GM03348 (cell line): Measurements from ENCODE around the gene AGAP3.

Experiments used
- DNase-seq: peaks from one replicate; pipeline ENCODE4 v3.0.0; 2012; ENCODE audit warnings: low spot score

Gene AGAP3

DNA sequence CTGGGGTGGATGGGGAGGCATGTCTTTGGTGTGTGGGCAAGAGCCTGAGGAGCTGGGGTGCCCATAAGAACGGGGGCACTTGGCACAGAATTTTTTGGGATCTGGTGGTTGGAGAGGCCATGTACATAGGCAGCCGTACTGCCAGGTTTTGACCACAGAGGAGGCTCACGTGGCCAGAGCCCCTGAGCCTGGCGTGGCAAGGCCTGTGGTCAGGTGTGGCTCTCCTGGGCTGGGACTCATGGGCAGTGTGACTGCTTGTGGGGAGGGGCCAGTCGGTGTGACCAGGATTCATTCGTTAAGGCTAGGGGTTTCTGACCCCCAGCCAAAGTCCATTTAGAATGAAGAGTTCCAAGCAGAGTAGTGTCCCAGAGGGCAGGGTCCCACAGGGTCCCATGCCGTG is 38.2 kb downstream of the AGAP3 start:
- DNase-seq, result no peak

DNA sequence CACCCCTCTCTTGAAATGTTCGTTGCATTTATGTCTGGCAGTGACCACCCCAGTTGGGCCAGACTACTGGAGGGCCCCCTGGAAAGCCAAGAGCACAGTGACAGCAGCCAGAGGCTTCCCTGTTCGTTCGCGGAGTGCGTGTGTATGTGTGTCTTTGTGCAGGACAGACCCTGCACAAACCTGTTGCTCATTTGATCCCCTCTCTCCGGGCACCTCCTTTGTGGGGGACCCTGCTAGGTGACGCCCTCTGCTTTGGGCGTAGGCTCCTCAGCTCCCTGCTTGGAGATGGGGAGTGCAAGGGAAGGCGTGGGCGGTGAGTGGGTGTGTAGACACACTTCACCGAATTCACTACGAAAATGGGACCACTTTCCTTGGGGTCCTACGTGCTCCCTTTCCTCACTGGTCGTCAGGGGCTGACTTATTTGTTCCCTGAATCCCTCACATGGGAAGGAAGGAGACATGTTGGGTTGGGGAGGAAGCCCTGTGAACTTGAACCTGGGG is 38.7 kb downstream of the AGAP3 start:
- no peak for DNase-seq

DNA sequence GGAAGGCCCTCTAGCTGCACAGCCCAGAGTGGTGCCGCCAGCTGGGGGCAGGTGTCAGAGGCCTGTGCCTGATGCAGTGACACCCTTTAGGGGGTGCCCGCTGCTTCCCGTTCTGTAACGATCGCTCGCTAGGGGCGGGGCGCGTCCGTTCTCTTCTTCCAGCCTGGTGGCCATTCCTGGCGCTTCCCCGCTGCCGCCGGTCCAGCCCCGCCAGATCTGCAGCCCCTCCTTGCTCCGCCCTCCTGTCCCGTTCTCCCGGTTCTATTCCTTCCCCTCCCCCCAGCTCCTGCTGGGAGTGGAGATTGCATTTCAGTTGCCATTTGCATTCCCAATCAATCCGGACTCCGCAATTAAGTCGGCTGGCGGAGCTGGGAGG is 39.2 kb downstream of the AGAP3 start:
- DNase-seq, result peak; percentile 32

DNA sequence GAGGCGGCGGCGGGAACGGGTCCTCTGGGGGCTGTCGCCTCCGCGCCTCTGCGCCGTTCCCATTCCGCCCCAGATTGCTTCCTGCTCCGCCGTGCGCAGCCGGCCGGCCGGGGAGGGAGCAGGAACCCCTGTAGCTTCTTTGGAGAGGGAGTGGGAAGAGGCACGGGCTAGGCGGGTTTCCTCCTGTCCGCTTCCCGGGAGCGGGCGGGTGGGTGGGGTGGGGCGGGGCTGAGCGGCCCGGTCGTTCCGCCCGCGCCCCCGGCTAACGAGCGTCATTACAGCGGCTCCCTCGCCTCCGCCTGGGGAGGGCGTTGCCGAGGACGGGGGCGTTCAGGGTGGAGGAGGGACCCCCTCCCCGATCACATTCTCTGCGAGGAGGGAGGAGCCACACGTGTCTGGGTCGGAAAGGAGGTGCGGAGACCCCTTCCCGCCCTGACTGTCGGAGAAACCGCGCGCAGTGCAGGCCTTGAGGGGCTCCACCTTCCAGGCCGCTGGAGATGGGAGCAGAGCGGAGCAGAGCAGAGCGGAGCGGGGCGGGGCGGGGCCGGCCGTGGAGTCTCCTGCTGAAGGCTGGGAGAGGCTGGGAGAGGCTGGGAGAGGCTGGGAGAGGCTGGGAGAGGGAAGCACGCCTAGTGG is 39.7 kb downstream of the AGAP3 start:
- peak; percentile 29 for DNase-seq

DNA sequence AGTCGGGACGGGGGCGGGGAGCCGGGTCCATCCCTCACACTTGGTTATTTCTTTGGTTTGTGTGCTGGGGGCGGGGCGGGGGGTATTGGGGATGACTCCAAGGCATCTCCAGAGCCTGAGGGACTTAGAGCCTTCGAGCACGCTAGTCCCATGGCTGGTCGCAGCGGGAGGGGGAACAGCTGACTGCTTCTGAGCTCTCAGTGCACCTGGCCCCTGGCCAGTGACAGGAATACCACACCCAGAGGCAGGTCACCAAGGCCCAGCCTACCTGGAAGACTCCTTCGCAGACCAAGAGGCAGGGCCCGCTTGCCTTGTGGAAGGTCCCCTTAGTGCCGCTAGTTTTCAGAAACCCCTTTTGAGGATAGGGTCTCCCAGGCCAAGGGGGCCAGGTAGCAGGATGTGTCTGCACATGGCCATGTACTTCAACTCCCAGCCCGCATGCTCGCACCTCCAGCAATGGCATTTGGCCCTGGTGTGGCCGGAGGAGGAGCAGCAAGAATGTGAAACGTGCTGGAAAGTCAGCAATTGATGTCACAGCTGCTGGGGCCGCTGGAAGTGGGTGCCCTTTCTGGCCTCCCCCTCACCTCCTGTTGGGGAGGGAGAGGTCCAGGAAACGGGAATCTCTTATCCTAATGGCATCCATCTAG is 40.3 kb downstream of the AGAP3 start:
- no peak for DNase-seq

DNA sequence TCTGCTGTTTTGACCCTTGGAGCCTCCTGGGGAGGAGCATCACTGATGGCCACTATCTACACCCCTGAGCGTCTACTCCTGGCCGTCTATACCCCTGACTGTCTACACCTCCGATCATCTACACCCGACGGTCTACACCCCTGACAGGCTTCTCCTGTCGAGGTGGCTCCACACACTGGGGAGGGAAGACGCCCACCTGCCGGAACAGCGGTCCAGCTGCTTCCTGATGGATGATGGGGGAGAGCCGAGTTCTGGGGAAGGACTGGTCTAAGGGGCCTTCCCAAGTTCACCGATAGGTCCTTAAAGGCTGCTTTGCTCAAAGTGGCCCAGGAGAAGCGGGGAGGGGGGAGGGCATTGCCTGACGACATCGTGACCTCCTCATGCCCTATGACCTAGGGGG is 41.9 kb downstream of the AGAP3 start:
- DNase-seq, result no peak

DNA sequence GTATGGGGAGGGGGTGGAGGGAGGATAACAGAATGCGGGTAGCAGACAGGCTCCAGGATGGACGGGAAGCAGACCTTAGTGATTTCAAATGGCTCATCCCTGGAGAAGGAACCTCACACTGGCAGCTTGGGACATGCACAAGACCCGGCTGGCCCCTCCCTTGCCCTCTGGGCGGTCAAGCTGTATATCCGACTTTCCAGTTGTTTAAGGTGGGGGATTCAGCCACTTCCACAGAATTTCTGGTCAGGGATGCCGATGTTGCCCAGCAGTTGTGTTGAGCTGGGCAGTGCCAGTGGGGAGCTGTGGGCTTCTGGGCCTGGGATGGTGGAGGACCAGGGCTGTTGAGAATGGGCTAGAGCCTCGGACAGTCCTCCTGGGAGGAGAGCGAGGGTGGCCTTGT is 42.4 kb downstream of the AGAP3 start:
- DNase-seq, result no peak

DNA sequence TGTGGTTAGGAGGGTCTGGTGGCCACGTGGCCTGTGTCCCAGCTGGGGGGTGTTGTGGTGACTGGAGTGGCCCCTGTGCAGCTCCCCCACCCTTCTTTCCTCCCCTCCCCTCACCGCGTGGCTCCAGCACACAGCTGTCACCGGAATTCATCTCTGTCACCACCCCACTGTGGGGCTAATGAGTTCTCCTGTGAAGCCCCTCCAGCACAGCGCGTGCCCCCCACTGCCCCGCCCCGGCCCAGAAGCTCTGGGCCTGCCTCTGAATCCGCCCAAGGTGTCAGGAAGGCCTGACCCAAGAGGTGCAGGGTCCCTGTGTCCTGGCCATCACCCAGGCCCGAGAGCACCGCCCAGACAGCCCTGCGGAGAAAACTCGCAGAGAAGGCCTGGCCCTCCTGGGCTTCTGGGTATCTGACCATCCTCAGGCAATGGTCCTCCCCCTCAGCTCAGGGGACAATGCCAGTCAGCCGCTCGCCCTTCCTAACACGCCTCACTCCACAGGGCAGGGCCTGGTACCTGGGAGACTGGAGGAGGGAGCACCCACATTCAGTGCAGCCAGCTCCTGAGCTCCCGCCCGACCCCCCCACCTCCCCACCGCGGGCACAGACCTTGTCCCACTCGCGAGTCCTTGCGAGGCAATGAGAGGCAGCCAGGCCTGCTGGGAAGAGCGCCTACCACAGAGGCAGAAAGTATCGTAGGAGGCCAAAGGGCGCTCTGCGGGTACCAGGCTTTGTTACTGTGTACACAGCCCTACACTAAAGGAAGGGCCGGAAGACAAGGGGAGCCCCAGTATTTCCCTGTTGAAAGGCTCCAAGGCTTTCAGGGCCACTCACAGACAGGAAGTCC is 43.1 kb downstream of the AGAP3 start:
- no peak for DNase-seq

DNA sequence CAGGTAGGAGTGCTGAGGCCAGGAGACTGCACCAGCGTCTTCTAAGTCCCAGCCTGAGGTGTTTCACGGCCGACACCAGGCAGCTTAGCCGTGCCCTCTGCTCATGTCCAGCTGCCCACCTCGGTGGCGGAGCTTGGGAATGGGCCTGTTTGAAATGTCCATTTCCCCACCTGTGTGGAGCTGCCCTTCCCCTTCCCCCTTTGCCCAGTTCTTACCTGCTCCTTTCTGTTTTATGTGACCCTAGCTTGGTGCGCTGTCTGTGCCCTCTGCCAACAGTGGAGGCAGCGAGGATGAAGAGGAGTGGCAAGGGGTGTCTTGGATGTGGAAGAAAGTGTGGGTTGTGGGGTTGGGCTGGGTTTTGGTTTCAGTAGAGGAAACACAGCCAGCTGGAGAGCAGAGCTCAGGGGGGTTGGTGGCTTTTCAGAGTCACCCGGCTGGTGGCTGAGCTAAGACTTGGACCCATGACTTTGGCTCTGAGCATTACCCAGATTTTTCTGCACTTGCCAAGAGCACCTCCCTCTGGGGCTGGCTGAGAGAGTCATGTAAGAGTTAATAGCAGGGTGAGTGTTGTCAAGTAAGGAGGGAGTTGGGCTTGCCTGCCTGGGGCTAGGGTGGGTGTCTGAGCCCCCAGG is 43.8 kb downstream of the AGAP3 start:
- no peak for DNase-seq

DNA sequence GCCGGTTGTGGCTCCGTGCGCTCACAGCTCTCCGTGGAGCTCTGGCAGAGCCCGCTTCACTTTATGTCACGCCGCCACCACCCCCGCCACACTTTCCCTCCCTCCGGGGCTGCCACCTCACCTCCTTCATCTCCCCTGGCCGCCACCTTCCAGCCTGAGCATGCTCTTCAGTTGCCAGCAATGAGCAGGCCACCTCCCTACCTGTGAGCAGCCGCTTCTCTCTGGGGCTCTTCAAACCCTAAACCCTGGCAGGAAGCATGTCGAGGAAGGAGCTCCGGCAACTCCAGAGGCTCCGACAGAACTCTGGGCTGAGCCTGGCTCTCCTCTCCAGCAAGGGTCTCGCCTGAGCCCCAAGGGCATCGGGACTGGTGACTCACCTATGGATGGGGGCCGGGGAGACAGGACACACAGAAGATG is 44.5 kb downstream of the AGAP3 start:
- no peak for DNase-seq

DNA sequence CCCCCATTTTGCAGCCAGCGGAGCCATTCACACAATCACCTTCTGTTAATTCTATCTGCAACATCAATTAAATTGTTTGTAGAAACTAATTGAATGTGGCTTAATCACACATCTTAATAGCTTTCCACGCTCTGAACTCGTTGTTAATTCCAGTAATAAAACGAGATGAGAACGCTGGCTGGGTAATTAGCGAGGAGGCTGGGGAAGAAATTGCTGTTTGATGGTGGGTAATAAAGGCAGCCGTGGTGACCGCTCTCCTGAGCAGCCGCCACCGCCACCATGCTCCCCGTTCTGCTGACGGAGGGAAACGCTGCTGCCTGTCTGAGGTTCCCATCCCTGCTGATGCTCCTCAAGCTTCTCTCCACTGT is 44.9 kb downstream of the AGAP3 start:
- no peak for DNase-seq

DNA sequence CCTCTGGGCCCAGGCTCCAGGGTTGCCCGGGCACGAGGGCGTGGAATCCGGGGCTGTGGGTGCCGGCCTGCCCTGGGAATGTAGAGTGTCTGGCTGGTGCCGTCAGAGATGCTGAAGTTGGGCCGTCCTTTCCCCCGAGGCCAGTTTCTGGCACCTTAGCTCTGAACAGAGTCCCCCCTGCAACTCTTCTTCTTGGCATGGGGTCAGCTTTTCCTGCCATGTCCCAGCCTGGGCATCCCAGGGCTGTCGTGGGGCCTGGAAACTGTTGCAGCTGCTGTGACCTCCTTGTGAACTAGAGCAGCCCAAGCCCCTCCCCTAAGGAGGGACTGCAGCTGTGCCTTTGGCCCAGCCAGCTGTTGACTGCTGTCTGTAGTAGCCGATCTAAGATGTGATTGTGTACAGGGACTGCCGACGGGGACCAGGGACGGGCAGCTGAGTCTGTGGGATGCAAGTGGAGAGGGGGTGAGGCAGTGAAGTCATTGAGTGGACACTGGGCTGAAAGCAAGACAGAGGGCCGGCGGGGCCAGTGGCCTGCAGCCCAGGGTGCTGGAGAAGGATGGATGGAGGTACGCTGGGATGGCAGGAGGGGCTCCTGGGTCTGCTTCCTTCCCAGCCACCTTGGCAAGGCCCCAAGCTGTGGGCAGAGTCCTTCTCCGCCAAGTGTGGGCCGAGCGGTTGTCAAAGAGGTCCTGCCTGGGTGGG is 45.5 kb downstream of the AGAP3 start:
- no peak for DNase-seq

DNA sequence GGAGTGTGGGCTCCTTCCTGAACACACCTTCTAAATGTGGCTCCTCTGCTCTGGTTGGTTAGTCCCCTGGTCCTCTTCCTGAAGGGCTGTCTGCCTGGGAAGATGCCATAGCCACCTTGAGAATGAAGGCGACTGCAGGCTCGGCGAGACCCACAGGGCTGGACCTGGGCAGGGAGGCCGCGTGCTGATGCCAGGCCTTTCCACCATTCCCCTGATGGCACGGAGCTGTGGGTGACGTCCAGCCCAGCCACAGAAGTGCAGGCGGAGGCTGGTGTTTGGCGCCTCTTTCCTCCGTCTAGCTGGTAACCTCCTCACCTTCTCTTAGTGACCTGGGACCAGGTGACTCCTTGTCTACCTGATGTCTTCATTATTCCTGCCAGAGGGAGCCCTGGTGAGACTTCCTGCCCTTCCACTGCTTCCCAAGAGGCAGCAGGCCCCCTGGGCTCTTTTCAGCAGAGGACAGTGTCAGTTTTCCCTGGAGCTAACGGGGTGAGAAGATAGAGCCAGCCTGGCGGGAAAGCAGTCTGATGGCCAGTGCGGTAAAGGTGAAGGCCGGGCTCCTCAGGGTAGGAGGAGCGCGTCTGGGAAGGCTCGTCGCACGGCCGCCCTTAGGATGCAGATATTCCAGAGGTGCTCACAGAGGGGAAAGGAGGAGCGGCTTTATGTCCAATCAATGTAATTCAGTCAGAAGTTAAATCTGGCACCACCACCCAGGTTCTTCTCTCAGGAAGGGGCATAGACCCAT is 46.4 kb downstream of the AGAP3 start:
- no peak for DNase-seq

DNA sequence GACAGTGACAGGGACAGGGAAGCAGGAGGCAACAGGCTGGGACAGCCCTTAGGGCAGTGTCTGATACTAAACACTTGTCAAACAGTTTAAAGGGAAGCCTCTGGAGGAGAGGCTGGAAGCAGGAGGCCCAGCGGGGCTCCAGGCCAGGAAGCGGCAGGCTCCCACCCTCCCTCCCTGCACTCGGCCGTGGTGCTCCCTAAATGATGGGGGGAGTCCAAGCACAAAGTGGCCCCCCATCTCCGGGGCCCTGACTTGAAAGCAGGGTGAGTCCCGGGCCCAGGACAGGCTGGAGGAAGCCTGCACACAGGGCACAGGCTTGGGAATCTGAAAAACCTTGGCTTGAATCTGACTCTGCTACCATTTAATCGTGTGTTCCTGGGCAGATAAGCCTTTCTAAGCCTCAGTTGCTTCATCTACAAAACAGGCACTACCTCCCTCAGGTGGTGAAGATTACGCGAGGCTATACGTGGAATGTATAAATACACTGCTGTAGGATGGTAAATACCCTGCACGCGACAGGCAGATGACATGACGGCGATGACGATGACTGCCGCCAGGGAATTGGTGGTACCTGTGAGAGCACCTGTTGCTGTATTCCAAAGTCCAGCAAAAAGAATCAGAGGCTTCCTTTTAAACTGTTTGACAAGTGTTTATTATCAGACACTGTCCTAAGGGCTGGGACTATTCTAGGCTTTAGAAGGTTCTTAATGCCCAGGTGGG is 47.2 kb downstream of the AGAP3 start:
- no peak for DNase-seq

DNA sequence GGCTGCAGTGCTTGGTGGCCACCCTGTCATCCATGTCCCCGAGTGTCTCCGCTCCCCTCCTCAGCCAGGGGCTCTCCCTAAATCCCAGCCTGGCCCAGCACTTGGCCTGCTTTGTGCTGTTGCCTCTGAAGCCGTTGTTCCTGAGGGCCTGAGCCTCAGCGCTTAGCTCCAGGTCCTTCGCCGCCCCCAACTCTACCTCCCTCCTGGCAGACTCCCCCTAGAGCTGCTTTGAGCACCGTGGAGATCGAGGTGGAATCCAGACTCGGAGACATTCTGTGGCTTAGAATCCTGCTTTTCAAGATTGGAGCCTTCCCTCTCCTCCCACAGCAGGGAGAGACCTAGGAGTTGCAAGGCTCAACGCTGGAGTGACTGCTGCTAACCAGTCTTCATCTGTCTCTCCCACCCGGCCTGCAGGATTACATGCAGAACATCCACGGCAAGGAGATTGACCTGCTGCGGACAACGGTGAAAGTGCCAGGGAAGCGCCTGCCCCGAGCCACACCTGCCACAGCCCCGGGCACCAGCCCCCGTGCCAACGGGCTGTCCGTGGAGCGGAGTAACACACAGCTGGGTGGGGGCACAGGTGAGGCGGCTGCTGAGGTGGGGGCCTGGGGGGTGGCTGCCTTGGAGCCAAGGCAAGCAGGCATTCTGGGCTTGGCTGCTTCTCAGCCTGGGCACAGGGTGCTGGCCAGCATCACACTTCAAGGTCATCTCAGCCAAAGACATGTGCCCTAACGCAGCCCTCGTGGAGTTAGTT is 47.9 kb downstream of the AGAP3 start:
- DNase-seq, result no peak

DNA sequence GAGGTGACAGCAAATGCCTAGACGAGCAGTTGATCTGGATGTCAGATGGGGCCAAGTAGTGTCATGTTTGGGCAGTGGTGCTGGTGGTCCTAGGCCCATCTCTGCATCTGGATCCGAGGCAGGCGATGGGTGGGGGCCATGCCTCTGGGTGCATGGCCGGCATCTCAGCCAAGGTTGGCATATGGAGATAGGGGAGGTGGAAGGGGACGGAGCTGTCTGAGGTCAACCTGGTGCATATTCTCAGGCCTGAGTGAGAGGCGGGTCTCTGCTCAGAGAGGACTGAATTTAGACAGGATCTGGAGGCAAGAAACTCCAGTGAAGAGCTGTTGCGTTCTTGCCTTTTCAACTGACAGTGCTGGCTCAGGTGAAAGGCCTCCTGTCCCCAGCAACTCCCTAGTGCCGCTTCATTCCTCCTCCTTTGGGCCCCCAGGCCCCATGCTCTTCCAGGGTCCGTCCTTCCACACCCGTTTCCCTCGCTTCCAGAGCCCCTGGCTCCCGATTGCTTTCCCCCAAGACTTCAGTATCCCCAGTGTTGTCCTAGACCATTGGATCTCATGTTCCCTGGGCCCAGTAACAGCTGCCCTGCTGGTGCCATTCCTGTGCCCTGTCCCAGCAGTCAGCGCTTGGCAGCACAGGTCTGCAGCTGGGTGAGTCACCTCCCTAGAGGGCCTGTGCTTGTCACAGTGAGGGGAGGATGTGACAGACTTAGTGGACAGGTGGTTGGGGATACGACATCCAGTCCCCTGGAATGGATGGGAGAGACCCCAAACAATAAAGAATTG is 48.7 kb downstream of the AGAP3 start:
- DNase-seq, result no peak

DNA sequence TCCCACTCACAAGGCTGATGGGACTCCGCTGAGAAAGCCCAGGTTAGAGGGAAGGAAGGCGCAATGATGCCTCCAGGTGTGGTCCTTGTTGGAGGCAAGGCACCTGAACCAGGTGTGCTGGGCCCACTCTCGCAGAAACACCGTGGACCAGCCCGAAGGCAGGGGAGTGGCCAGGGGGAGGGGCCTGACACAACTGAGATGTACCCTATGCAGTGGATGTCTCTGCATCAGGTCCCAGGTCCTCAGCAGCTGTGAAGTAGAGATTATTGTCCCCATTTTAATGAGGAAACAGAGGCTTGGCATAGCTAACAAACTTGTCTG is 49.2 kb downstream of the AGAP3 start:
- no peak for DNase-seq

DNA sequence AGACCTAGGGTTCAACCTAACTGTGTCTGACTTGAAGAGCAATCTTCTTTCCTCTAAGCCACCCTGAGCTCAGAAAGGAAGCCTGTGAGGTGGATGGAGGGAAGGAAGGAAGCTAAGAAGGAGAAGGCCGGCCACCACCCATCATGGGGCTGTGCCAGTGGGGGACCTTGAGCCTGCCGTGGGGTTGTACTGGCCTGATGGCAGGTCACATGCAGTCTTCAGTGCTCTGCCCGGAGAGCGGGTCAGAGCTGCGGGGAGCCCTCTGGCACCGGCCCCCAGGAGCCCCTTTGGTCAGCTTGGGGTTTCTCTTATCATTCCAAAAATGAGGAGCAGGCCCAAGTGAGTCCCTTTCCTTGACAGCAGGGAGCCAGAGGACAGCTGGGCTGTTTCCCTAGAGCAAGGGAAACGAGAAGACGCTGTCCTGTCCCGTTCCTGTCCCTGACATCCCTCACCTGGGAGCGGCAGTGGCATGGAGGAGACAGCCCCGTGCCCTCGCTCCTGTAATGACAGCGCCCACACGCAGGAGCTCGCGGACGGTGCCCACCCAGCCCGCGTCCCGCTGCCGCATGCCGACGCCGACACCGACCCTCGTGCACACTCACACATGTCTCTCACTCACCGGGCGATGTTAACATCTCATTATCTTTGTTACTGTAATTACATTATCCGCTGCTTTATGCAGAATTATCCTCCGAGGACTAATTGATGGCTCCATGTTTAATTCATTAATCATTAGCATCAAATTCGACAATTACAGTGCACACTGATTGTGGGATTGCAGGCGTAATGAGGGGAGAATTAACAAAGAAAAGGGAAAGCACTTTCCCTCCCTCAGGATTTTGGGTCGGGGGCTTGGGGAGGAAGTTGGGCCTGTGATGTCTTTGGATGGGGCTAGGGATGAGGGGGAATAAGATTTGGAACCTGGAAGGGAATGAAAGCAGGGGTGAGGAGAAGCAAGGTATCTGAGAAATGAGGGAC is 49.9 kb downstream of the AGAP3 start:
- no peak for DNase-seq
